Stomach (tissue), 9 donors: ENCODE data around the gene DENND4A. TPM values are rescaled to one million over a fixed set of nuclear protein-coding genes. Genes with fewer than 3 reads are reported as not detected.

Experiments
- DNase-seq, 2 donors: peaks; one replicate each; pipeline versions ENCODE4 v3.0.0 to v3.0.0-alpha.2; 2013 to 2019
- H3K27ac ChIP-seq, 5 donors: fragments of 200-600 bp in 4 of 5; sonication (generic) in 4 of 5; one replicate each; pipeline ENCODE4 v1.5.1; 2013 to 2019; ENCODE audit warnings: mild to moderate bottlenecking in 1 of 5, moderate library complexity in 1 of 5
- H3K27me3 ChIP-seq, 3 donors: fragments of 200-600 bp; sonication (generic); one replicate each; pipeline ENCODE4 v1.5.1; 2017 to 2019; ENCODE audit warnings: mixed run types in 1 of 3
- H3K36me3 ChIP-seq, 4 donors: fragments of 200-600 bp; sonication (generic); 1 replicate in 3 of 4; 2 replicates in 1 of 4; pipeline ENCODE4 v1.5.1; 2016 to 2019
- H3K4me1 ChIP-seq, 4 donors: fragments of 200-600 bp; sonication (generic); one replicate each; pipeline ENCODE4 v1.5.1; 2016 to 2019
- H3K4me3 ChIP-seq, 4 donors: fragments of 200-600 bp; sonication (generic) in 3 of 4; one replicate each; pipeline ENCODE4 v1.5.1; 2016 to 2019; ENCODE audit warnings: mild to moderate bottlenecking in 1 of 4
- H3K9me3 ChIP-seq, 4 donors: fragments of 200-600 bp; sonication (generic); one replicate each; pipeline ENCODE4 v1.5.1; 2016 to 2019
- CTCF ChIP-seq, 7 experiments: fragments of 450-650 bp in 4 of 7; fragments of 200-600 bp in 3 of 7; sonication (generic) in 3 of 7; IDR thresholded peaks; one replicate each; pipeline ENCODE4 v1.5.1; 2016 to 2019; ENCODE audit warnings: antibody characterized with exemption in 7 of 7, control low read depth in 2 of 7, mild to moderate bottlenecking in 1 of 7
- EP300 ChIP-seq: sonication (generic); formaldehyde crosslinking; IDR thresholded peaks from one replicate; pipeline ENCODE4 v1.6.1; 2017; ENCODE audit warnings: antibody characterized with exemption
- POLR2A ChIP-seq, 4 donors: fragments of 450-650 bp; IDR thresholded peaks; one replicate each; pipeline ENCODE4 v1.6.1; 2016; ENCODE audit warnings: antibody characterized with exemption in 4 of 4, control low read depth in 2 of 4, mild to moderate bottlenecking in 1 of 4, moderate library complexity in 1 of 4
- POLR2AphosphoS5 ChIP-seq, 3 donors: sonication (generic); formaldehyde crosslinking; IDR thresholded peaks; one replicate each; pipeline ENCODE4 v1.6.1; 2016; ENCODE audit warnings: antibody characterized with exemption in 3 of 3
- WGBS, 5 donors: extraction: QIAGEN DNeasy Blood & Tissue Kit in 3 of 5; methylation state at CpG; one replicate each; pipeline versions ENCODE4 v1.1.5 to v1.1.7; 2013 to 2018; 5-methylcytosine and 5-hydroxymethylcytosine counted together
- intact Hi-C: fragments of 100-400 bp; cut with DNase I; formaldehyde crosslinking; loops from one replicate; pipeline ENCODE4 v1.15.1; 2023; ENCODE audit warnings: low total_unique reads
- polyA plus RNA-seq, 3 donors: library from polyadenylated mRNA; stranded (reverse); fragments of 200-250 nt; gene quantifications; one replicate each; pipeline ENCODE4 v1.2.3, GENCODE V29; 2013
- total RNA-seq, 5 donors: library from RNA; depleted of rRNA; stranded (reverse); fragments of >200 nt; gene quantifications; one replicate each; pipeline versions ENCODE4 v1.1.0 to v1.2.3, GENCODE V29; 2014 to 2016
- donor health status: healthy with polysubstance abuse.
- donor health status: Bipolar disorder and iron deficiency.
- donor health status: healthy.

DENND4A gene
- total and polyA plus RNA-seq, 8 donors, result 5.0 to 60.6 (median 24.2) TPM

GRCh38 chr15:65732698-65733097 lies 59.4 kb downstream of the DENND4A start:
- intact Hi-C loops, result no loop called here
- Histone ChIP-seq H3K36me3 (peaks cover 11 to 72% (median 56%) of the 10 kb centered on the region in 4 donors), H3K4me3 (no peak overlapping the region), H3K9me3 (no peaks in the 10 kb centered on the region), H3K4me1 (no peaks in the 10 kb centered on the region), H3K27ac (no peak overlapping the region), H3K27me3 (no peaks in the 10 kb centered on the region)
- TF ChIP-seq POLR2AphosphoS5 (IDR thresholded peaks at IDR 0.05) (no peak), POLR2A (IDR thresholded peaks at IDR 0.05) (no peak), EP300 (no peak), CTCF (IDR thresholded peaks at IDR 0.05) (no peak)
- WGBS, 5 donors, result 86 to 92% (median 90%) methylated on average over 2 of the region's 2 CpGs
- no peak for DNase-seq

- Histone ChIP-seq H3K4me1 (no peaks in the 10 kb centered on the region), H3K36me3 (peaks cover 11 to 72% (median 56%) of the 10 kb centered on the region in 4 donors), H3K9me3 (no peaks in the 10 kb centered on the region), H3K4me3 (no peak overlapping the region), H3K27ac (no peak overlapping the region), H3K27me3 (no peaks in the 10 kb centered on the region)
- DNase-seq, result no peak
- intact Hi-C loops, result no loop called here
- TF ChIP-seq EP300 (no peak), POLR2AphosphoS5 (IDR thresholded peaks at IDR 0.05) (no peak), POLR2A (IDR thresholded peaks at IDR 0.05) (no peak), CTCF (IDR thresholded peaks at IDR 0.05) (no peak)
Observed at GRCh38 chr15:65731926-65732325, 60.2 kb downstream of the DENND4A start.

- WGBS, 5 donors, result 94 to 100% (median 97%) methylated on average over 2 of the region's 2 CpGs
- H3K36me3 ChIP-seq, result peaks cover 11 to 72% (median 52%) of the 10 kb centered on the region in 4 donors
Observed at GRCh38 chr15:65730549-65731172, 61.4 kb downstream of the DENND4A start.

GRCh38 chr15:65724464-65725215 lies 67.5 kb downstream of the DENND4A start:
- 75 to 89% (median 83%) methylated on average over 3 of the region's 3 CpGs for WGBS, 5 donors
- Histone ChIP-seq H3K36me3 (peaks cover 0 to 84% (median 72%) of the 10 kb centered on the region in 4 donors), H3K27ac (no peak overlapping the region), H3K4me1 (no peaks in the 10 kb centered on the region), H3K4me3 (no peak overlapping the region), H3K27me3 (no peaks in the 10 kb centered on the region), H3K9me3 (no peaks in the 10 kb centered on the region)
- intact Hi-C loops, result no loop called here
- no peak for DNase-seq
- TF ChIP-seq CTCF (IDR thresholded peaks at IDR 0.05), result no peak
- TF ChIP-seq POLR2AphosphoS5 (IDR thresholded peaks at IDR 0.05), result no peak
- TF ChIP-seq POLR2A (IDR thresholded peaks at IDR 0.05), result no peak
- TF ChIP-seq EP300, result no peak

More at GRCh38 chr15:65730549-65731172, 61.4 kb downstream of the DENND4A start:
- TF ChIP-seq CTCF (IDR thresholded peaks at IDR 0.05) (no peak), EP300 (no peak), POLR2A (IDR thresholded peaks at IDR 0.05) (no peak), POLR2AphosphoS5 (IDR thresholded peaks at IDR 0.05) (no peak)
- no peak overlapping the region for H3K27ac ChIP-seq
- no peak for DNase-seq
- H3K4me3 ChIP-seq, result no peak overlapping the region
- intact Hi-C loops, result no loop called here
- H3K27me3 ChIP-seq, result no peaks in the 10 kb centered on the region
- no peaks in the 10 kb centered on the region for H3K4me1 ChIP-seq
- H3K9me3 ChIP-seq, result no peaks in the 10 kb centered on the region
